Activated T-helper 1 cell treated with anti-CD3 and anti-CD28 coated beads, Interleukin-12 subunit alpha, Interleukin-12 subunit beta, Interleukin-2, Interleukin-4 antibody, amounts not matched to agents 30 ng/mL and 10 ng/mL and 1 ng/mL, durations not matched to agents 14 hours and 24 hours and 36 hours (primary cell): ENCODE measurements around the gene C5orf15. TPM values are rescaled to one million over a fixed set of nuclear protein-coding genes. Genes with fewer than 3 reads are reported as not detected.

Experiments used
- DNase-seq: peaks from one replicate; pipeline ENCODE4 v3.0.0; 2021; ENCODE audit warnings: low spot score
- H3K27ac Mint-ChIP-seq: one replicate; pipeline ENCODE4 v1.8.0; 2021; ENCODE audit warnings: mild to moderate bottlenecking, mixed read lengths
- H3K27me3 Mint-ChIP-seq: one replicate; pipeline ENCODE4 v1.8.0; 2022; ENCODE audit warnings: mild to moderate bottlenecking, moderate library complexity, mixed read lengths; ENCODE audit not compliant: insufficient read depth
- H3K36me3 Mint-ChIP-seq: one replicate; pipeline ENCODE4 v1.8.0; 2021; ENCODE audit warnings: low read depth, mixed read lengths
- H3K4me1 Mint-ChIP-seq: one replicate; pipeline ENCODE4 v1.8.0; 2021; ENCODE audit warnings: low read depth, mixed read lengths
- H3K4me3 Mint-ChIP-seq: one replicate; pipeline ENCODE4 v1.8.0; 2021; ENCODE audit warnings: mild to moderate bottlenecking, moderate library complexity, mixed read lengths
- H3K9me3 Mint-ChIP-seq: one replicate; pipeline ENCODE4 v1.8.0; 2021; ENCODE audit warnings: mixed read lengths
- intact Hi-C: fragments of 100-400 bp; cut with micrococcal nuclease; formaldehyde crosslinking; loops from one replicate; pipeline ENCODE4 v1.15.1; 2024
- total RNA-seq: library from RNA; stranded (reverse); gene quantifications from 2 replicates; pipeline ENCODE4 v1.2.3, GENCODE V29; 2022

The C5orf15 gene
- total RNA-seq, 1 donor from 2014 or later, result 50.0 TPM

DNA sequence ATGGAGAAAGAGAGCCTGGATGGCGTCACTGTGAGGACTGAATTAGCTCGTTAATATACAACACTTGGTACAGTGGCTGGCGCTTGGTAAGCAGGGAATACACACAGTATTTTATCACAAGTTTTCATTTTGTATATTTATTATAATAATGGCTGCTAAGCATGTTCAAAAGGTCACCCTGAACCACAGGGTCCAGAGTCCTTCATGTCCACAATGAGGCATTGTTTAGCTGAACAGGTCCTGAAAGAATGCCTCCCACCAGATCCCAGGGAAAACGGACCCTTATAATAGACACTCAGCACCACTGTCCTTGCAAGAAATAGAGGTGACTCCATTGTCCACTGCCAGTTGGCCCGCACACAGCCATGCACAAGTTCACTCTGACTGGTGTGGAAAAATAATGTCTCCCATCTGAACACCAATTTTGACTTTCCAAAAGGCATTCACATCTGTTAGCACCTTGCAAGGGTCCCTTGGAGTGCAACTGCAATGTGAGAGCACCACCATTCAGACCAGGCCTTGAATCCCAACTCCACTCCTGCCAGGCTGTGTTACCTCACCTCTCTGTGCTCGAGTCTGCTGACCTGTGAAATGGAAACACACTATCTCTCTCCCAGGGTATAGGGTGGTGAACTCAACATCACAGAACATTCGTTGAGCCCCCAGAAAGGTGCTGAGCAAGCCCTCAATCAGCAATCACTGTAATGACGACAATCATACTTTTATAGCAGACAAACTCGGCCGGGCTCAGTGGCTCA, 32.5 kb upstream of the C5orf15 start:
- Mint-ChIP-seq H3K27me3 (no peaks in the 10 kb centered on the region), H3K27ac (no peak overlapping the region), H3K4me1 (peaks cover 64% of the 10 kb centered on the region), H3K4me3 (peak overlapping the region; percentile 30), H3K36me3 (peaks cover 28% of the 10 kb centered on the region), H3K9me3 (no peaks in the 10 kb centered on the region)
- intact Hi-C loops, result loop anchor here (10.0 kb wide), 3 partner anchors 634 to 904 kb away; partner anchors contain the start of genes C5orf24, PCBD2 and SAR1B
- no peak for DNase-seq

- peaks cover 63% of the 10 kb centered on the region for H3K4me1 Mint-ChIP-seq
- H3K4me3 Mint-ChIP-seq, result no peak overlapping the region
- peak overlapping the region; percentile 7 for H3K27ac Mint-ChIP-seq
- DNase-seq, result no peak
- H3K27me3 Mint-ChIP-seq, result no peaks in the 10 kb centered on the region
- intact Hi-C loops, result loop anchor here (10.0 kb wide), 3 partner anchors 635 to 905 kb away; partner anchors contain the start of genes C5orf24, PCBD2 and SAR1B
- peaks cover 26% of the 10 kb centered on the region for H3K36me3 Mint-ChIP-seq
- H3K9me3 Mint-ChIP-seq, result no peaks in the 10 kb centered on the region
Measured at GRCh38 chr5:134000091-134000511, 31.7 kb upstream of the C5orf15 start.

GRCh38 chr5:133998807-133999206, 30.4 kb upstream of the C5orf15 start:
- intact Hi-C loops, result no loop called here
- H3K4me3 Mint-ChIP-seq, result no peak overlapping the region
- no peak overlapping the region for H3K27ac Mint-ChIP-seq
- H3K9me3 Mint-ChIP-seq, result no peaks in the 10 kb centered on the region
- DNase-seq, result no peak
- H3K4me1 Mint-ChIP-seq, result peaks cover 73% of the 10 kb centered on the region
- H3K36me3 Mint-ChIP-seq, result peaks cover 26% of the 10 kb centered on the region
- H3K27me3 Mint-ChIP-seq, result no peaks in the 10 kb centered on the region

DNA sequence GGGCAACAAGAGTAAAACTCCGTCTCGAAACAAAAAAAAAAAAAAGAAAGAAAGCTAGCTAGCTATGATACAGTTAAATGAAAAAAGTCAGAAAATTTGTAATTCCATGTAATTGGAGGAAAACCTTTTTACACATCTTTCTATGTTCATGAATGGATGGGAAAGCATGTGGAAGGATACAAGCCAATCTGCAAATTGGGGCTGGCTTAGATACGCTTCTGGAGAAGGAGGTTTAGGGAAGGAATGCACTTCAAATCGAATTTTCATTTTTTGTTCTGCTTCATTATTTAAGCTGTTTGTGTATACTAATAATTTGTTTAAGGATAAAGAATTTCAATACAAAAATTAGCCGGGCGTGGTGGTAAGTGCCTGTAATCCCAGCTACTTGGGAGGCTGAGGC, 29.6 kb upstream of the C5orf15 start:
- intact Hi-C loops, result no loop called here
- no peak overlapping the region for H3K27ac Mint-ChIP-seq
- H3K4me1 Mint-ChIP-seq, result peaks cover 68% of the 10 kb centered on the region
- no peak overlapping the region for H3K4me3 Mint-ChIP-seq
- no peak for DNase-seq
- H3K36me3 Mint-ChIP-seq, result peaks cover 20% of the 10 kb centered on the region
- H3K27me3 Mint-ChIP-seq, result no peaks in the 10 kb centered on the region
- no peaks in the 10 kb centered on the region for H3K9me3 Mint-ChIP-seq

- H3K27me3 Mint-ChIP-seq, result no peaks in the 10 kb centered on the region
- no peaks in the 10 kb centered on the region for H3K9me3 Mint-ChIP-seq
- H3K36me3 Mint-ChIP-seq, result peaks cover 12% of the 10 kb centered on the region
- intact Hi-C loops, result no loop called here
- H3K4me3 Mint-ChIP-seq, result no peak overlapping the region
- no peak for DNase-seq
- H3K4me1 Mint-ChIP-seq, result peaks cover 55% of the 10 kb centered on the region
- H3K27ac Mint-ChIP-seq, result no peak overlapping the region
Measured at GRCh38 chr5:133996683-133997252, 28.3 kb upstream of the C5orf15 start.

DNA sequence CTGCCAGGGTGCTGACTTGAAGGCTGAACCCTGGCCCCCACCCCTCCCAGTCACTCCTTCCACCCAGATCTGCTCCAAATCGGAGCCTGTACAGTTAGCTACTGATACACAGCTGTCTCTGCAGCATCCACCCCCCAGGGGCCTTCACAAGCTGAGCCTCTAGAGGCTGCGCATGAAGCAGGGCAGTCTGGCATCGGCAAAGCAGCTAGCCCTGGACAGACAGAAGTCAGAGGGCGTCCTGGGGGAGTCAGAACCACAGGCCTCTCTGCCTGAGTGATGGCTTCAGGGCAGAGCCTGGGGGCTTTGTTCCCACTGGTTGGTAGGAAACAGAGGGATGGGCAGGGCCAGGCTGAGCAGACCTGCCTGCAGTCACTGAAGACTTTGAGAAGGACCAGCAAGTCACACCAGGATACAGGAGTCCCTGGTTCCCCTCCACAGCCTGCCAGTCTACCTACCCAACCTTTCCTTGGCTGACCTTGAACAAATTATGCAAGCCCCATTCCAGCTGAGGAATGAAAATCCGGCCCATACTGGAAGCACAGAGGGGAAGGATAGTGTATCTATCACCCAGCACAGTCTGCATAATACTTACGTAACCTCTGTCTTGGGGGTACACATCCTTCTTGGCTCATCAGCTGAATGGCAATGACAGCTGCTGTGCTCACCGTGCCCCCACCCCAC, 27.6 kb upstream of the C5orf15 start:
- intact Hi-C loops, result no loop called here
- no peak for DNase-seq
- H3K9me3 Mint-ChIP-seq, result no peaks in the 10 kb centered on the region
- H3K4me1 Mint-ChIP-seq, result peaks cover 50% of the 10 kb centered on the region
- no peak overlapping the region for H3K27ac Mint-ChIP-seq
- H3K27me3 Mint-ChIP-seq, result no peaks in the 10 kb centered on the region
- H3K4me3 Mint-ChIP-seq, result no peak overlapping the region
- H3K36me3 Mint-ChIP-seq, result peaks cover 13% of the 10 kb centered on the region

DNA sequence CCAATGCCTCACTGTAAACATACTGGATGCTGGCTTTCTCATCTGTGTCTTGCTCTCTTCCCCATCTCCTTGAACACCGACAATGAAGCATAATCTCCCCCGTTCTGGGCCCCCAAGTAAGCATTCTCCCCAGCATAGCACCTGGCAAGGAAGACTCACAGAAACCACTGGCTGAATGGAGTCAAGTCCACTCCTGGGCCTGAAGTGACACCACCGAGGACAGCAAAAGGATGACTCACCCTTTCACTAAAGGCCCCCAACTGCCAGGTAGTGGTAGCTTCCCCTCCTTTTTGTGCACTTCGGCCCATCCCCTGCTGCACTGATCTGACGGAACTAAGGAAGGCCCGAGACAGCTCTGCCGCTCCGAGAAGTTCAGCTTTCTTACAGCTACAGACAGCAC, 26.9 kb upstream of the C5orf15 start:
- H3K36me3 Mint-ChIP-seq, result peaks cover 15% of the 10 kb centered on the region
- H3K4me1 Mint-ChIP-seq, result peaks cover 44% of the 10 kb centered on the region
- peak overlapping the region; percentile 12 for H3K27ac Mint-ChIP-seq
- DNase-seq, result no peak
- no peaks in the 10 kb centered on the region for H3K27me3 Mint-ChIP-seq
- no peaks in the 10 kb centered on the region for H3K9me3 Mint-ChIP-seq
- intact Hi-C loops, result no loop called here
- no peak overlapping the region for H3K4me3 Mint-ChIP-seq

DNA sequence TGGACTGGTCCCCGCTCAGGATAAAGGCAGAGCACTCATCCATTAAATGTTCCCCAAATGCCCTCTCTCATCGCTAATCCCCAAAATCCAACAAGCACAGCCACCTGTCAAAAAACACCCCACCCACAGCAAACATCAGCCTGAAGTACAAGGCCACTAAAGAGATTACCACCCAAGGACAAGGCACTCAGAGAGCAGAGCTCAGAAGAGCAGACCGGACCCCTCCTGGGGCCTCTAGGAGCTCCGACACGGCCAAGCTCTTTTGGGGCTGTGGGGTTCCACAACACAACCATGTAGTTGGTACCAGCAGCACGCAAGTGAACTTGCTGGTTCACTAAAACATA, 26.5 kb upstream of the C5orf15 start:
- peak overlapping the region; percentile 37 for H3K27ac Mint-ChIP-seq
- peaks cover 19% of the 10 kb centered on the region for H3K36me3 Mint-ChIP-seq
- intact Hi-C loops, result no loop called here
- H3K27me3 Mint-ChIP-seq, result no peaks in the 10 kb centered on the region
- DNase-seq, result no peak
- H3K4me1 Mint-ChIP-seq, result peaks cover 40% of the 10 kb centered on the region
- H3K4me3 Mint-ChIP-seq, result no peak overlapping the region
- no peaks in the 10 kb centered on the region for H3K9me3 Mint-ChIP-seq

GRCh38 chr5:133994297-133994989, 26.0 kb upstream of the C5orf15 start:
- H3K4me3 Mint-ChIP-seq, result no peak overlapping the region
- H3K9me3 Mint-ChIP-seq, result no peaks in the 10 kb centered on the region
- peaks cover 35% of the 10 kb centered on the region for H3K4me1 Mint-ChIP-seq
- peak overlapping the region; percentile 37 for H3K27ac Mint-ChIP-seq
- intact Hi-C loops, result no loop called here
- no peak for DNase-seq
- H3K36me3 Mint-ChIP-seq, result peaks cover 20% of the 10 kb centered on the region
- no peaks in the 10 kb centered on the region for H3K27me3 Mint-ChIP-seq

DNA sequence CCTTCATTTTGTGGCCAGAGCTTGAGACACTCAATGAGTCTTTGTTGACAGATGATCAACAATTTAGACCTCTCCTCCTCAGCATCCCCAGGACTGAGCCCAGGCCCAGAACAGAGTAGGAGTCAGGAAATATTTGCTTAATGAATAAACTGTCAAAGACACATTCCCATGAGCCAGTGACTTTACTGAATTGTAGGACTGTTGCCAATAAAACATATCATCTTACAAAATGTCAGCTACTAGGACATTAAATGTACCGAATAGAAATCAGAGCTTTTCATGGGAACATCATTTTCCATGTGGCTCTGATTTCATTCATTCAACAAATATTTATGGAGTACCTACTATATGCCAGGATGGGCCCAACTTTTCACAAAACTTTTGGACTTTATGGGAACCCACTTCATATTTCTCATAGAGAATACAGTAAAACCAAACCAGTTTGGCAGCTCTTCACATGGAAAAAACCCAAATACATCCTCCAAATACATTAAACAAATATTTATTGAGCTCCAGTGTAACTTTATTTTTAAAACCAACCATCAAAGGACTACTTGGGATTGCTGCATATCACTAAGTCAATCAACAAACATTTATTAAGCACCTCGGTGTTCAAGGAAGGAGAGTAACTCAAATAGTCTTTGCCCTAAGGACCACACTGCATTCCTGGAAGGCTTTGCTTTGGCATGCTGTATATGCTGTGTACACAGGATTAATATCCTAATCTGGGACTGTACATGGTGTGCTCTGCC, 24.9 kb upstream of the C5orf15 start:
- Mint-ChIP-seq H3K27ac (no peak overlapping the region), H3K4me3 (no peak overlapping the region), H3K27me3 (no peaks in the 10 kb centered on the region), H3K36me3 (peaks cover 23% of the 10 kb centered on the region), H3K9me3 (no peaks in the 10 kb centered on the region), H3K4me1 (peaks cover 35% of the 10 kb centered on the region)
- no peak for DNase-seq
- intact Hi-C loops, result no loop called here

DNA sequence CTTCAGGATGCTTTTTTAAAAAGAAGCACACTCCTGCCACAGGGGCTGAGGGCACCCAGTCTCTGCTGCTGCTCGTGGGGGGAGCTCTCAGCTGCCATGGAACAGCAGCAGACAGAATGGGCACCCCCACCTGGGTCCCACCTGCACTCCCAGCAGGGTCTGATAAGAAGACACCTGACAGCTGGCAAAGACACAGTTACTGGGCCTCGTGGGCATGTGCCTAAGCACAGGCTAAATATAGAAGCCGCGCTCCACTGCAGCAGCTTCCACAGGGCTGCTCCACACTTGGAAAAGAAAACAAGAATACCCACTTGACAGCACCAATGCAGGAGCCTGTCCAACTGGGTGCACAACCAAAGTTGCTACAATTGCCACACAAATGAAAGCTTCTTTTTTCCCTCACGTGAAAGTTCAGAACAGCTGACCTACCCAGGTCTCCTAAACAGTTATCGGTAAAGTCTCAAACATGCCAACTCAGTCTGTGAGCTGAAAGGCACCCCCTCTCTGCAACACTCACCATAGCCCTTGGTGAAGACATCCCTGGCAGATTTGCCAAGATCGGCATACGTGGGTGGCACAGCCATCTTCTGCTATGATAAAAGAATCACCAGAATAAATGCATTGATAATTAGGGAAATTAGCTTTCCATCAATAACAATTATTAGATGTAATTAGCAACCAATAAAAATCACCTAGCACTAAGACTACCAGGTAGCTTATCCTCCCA, 24.2 kb upstream of the C5orf15 start:
- Mint-ChIP-seq H3K4me3 (no peak overlapping the region), H3K4me1 (peaks cover 29% of the 10 kb centered on the region), H3K9me3 (no peaks in the 10 kb centered on the region), H3K27ac (no peak overlapping the region), H3K27me3 (no peaks in the 10 kb centered on the region), H3K36me3 (peaks cover 26% of the 10 kb centered on the region)
- no peak for DNase-seq
- intact Hi-C loops, result no loop called here
